Lung (tissue), 16 donors: Measurements from ENCODE around the gene TM2D1. TPM values are rescaled to one million over a fixed set of nuclear protein-coding genes. Genes with fewer than 3 reads are reported as not detected.

ENCODE experiments used
- ATAC-seq: fragments of 200-7000 bp; cut with Tn5 transposase; one replicate; pipeline ENCODE4 v1.9.1; 2020; ENCODE audit warnings: moderate number of reproducible peaks; ENCODE audit not compliant: insufficient read depth, low FRiP score
- DNase-seq, 3 donors: peaks; one replicate each; pipeline ENCODE4 v3.0.0-alpha.2; 2013 to 2017
- H3K27ac ChIP-seq, 2 donors: one replicate each; pipeline ENCODE4 v1.5.1; 2013; ENCODE audit warnings: mild to moderate bottlenecking in 2 of 2, moderate library complexity in 2 of 2, control low read depth in 1 of 2, inconsistent platforms in 1 of 2, low read depth in 1 of 2, low read length in 1 of 2
- H3K27me3 ChIP-seq, 3 donors: one replicate each; pipeline ENCODE4 v1.5.1; 2013; ENCODE audit warnings: low read length in 2 of 3; ENCODE audit not compliant: control insufficient read depth in 3 of 3, insufficient read depth in 3 of 3
- H3K36me3 ChIP-seq, 4 donors: one replicate each; pipeline ENCODE4 v1.5.1; 2013; ENCODE audit warnings: low read length in 4 of 4, mild to moderate bottlenecking in 1 of 4, moderate library complexity in 1 of 4; ENCODE audit not compliant: control insufficient read depth in 4 of 4, insufficient read depth in 4 of 4
- H3K4me1 ChIP-seq, 5 donors: one replicate each; pipeline ENCODE4 v1.5.1; 2013; ENCODE audit warnings: low read length in 5 of 5, mild to moderate bottlenecking in 2 of 5, moderate library complexity in 1 of 5; ENCODE audit not compliant: control insufficient read depth in 5 of 5, insufficient read depth in 5 of 5
- H3K4me3 ChIP-seq: one replicate; pipeline ENCODE4 v1.5.1; 2013; ENCODE audit warnings: mild to moderate bottlenecking, control low read depth, moderate library complexity
- H3K9ac ChIP-seq, 2 donors: one replicate each; pipeline ENCODE4 v1.5.1; 2013; ENCODE audit warnings: low read length in 2 of 2, control low read depth in 1 of 2; ENCODE audit not compliant: insufficient read depth in 1 of 2
- H3K9me3 ChIP-seq, 4 donors: one replicate each; pipeline ENCODE4 v1.5.1; 2013; ENCODE audit warnings: low read length in 3 of 4, mild to moderate bottlenecking in 1 of 4, moderate library complexity in 1 of 4; ENCODE audit not compliant: control insufficient read depth in 4 of 4, insufficient read depth in 3 of 4
- CTCF ChIP-seq: IDR thresholded peaks from 2 replicates; pipeline ENCODE4 v1.5.1; 2012; ENCODE audit warnings: mild to moderate bottlenecking; ENCODE audit errors: control extremely low read depth, extremely low read depth
- WGBS, 2 donors: extraction: QIAGEN DNeasy Blood & Tissue Kit; methylation state at CpG; one replicate each; pipeline ENCODE4 v1.1.7; 2013; 5-methylcytosine and 5-hydroxymethylcytosine counted together
- long read RNA-seq, 5 donors: transcript quantifications; one replicate each; lab custom pipeline, GENCODE V29; 2026
- polyA plus RNA-seq, 2 donors: library from polyadenylated mRNA; stranded (reverse); fragments of 200-250 nt; gene quantifications; one replicate each; pipeline ENCODE4 v1.2.1, GENCODE V29; 2013
- total RNA-seq, 2 donors: library from RNA; depleted of rRNA in 1 of 2; stranded (reverse); fragments of >200 nt in 1 of 2; gene quantifications; one replicate each; pipeline ENCODE4 v1.2.1, GENCODE V29; 2014 to 2021
- donor health status: control.
- donor health status: control.
- donor health status: Bipolar disorder and iron deficiency.
- donor health status: healthy.
- donor health status: DM: yes; HTN: yes; CAD: no.

TM2D1 gene
- total RNA-seq (10 to 100 TPM; 32.6 to 94.3 TPM), polyA plus RNA-seq (10 to 100 TPM; 15.8 to 34.7 TPM)
- long read RNA-seq, donor 1, transcript TM2D1-212 (7 exons, 969 nt), result major isoform, 10 of 20 reads
- long read RNA-seq, donor 1, partial matches to known transcripts, result 8 of 20 reads
- long read RNA-seq, donor 1, other reads (novel, unspliced or antisense), result 0 of 20 reads
- long read RNA-seq, donor 2, partial matches to known transcripts, result 0 of 4 reads
- long read RNA-seq, donor 2, other reads (novel, unspliced or antisense), result 0 of 4 reads
- long read RNA-seq, donor 3, transcript TM2D1-212 (7 exons, 969 nt), result major isoform, 5 of 6 reads
- long read RNA-seq, donor 3, partial matches to known transcripts, result 0 of 6 reads
- long read RNA-seq, donor 3, other reads (novel, unspliced or antisense), result 0 of 6 reads
- long read RNA-seq, donor 4, partial matches to known transcripts, result 0 of 3 reads
- long read RNA-seq, donor 4, other reads (novel, unspliced or antisense), result 0 of 3 reads
- long read RNA-seq, donor 5, transcript TM2D1-212 (7 exons, 969 nt), result major isoform, 14 of 25 reads
- long read RNA-seq, donor 5, partial matches to known transcripts, result 0 of 25 reads
- long read RNA-seq, donor 5, other reads (novel, unspliced or antisense), result 8 of 25 reads

DNA sequence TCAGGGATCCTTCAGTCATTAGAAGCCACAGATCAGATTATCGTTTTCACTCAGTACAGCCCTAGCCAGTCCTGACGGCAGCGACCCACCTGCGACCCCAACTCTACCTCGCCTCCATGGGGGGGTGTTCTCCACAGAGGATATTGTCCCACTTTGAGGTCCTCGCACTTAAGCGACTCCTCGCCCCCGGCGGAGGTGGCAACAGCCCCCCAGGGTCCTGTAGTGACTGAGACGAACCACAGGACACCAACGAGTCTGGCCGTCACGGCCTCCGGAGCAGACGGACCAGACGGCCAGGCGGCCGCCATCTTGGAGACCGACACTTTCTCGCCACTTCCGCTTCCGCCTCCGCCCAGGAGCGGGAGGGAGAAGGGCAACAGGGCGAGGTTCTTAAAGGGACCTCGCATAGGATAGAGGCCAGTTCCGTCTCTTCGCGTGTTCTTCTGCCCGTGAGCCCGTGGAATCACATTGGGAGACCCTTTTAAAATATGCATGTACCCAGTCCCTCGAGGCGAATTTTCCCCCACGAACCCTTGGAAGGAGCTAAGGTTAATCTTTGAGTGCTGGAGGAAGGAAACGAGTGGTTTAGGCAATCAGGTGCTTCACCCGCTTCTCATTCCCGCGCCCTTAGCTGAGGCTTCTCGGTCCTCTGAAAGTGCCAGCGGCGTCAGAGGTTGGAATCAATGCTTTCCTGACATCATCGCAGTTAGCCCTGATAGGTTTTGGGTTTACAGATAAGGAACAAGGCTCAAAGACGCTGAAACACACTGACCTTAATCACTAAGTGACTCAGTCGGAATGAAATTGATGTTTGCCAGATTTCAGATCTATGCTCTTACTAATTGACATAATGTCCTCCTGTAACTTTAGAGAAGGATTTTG lies at the start of gene TM2D1:
Gene TM2D1, minus strand, starts transcription at position 329 of the 882 bp plus-strand sequence. Its CDS starts 21 bp downstream, at position 308.
- DNase-seq, result peak; percentile 92 to 95 (median 93)
- Histone ChIP-seq H3K4me1 (peaks cover 3 to 11% (median 6%) of the 10 kb centered on the region in 5 donors), H3K36me3 (peaks cover 0 to 4% (median 1%) of the 10 kb centered on the region in 4 donors), H3K27me3 (no peaks in the 10 kb centered on the region), H3K4me3 (peak within 1 kb of the TSS; percentile 93), H3K27ac (peak within 1 kb of the TSS; percentile 96 to 98), H3K9ac (peak within 1 kb of the TSS; percentile 95 to 98), H3K9me3 (peaks cover 0 to 2% (median 0%) of the 10 kb centered on the region in 4 donors)
- no peak for TF ChIP-seq CTCF
- peak; percentile 98 for ATAC-seq
- 0% methylated on average over 45 of the region's 45 CpGs for WGBS, 2 donors

GRCh38 chr1:61770131-61770530 lies 45.2 kb upstream of the TM2D1 start:
- Histone ChIP-seq H3K36me3 (peaks cover 0 to 2% (median 0%) of the 10 kb centered on the region in 4 donors), H3K9me3 (no peaks in the 10 kb centered on the region), H3K27me3 (no peaks in the 10 kb centered on the region), H3K4me1 (no peaks in the 10 kb centered on the region), H3K27ac (no peak overlapping the region), H3K9ac (no peak overlapping the region), H3K4me3 (no peak overlapping the region)
- ATAC-seq (no peak), DNase-seq (no peak)
- no peak for TF ChIP-seq CTCF
- 92 to 97% methylated on average over 1 of the region's 1 CpG for WGBS, 2 donors

- Histone ChIP-seq H3K27ac (no peak overlapping the region), H3K4me1 (peaks cover 0 to 3% (median 0%) of the 10 kb centered on the region in 5 donors), H3K9me3 (no peaks in the 10 kb centered on the region), H3K36me3 (peaks cover 0 to 1% (median 0%) of the 10 kb centered on the region in 4 donors), H3K4me3 (no peak overlapping the region), H3K9ac (no peak overlapping the region), H3K27me3 (no peaks in the 10 kb centered on the region)
- no peak for TF ChIP-seq CTCF
- 79 to 90% methylated on average over 2 of the region's 2 CpGs for WGBS, 2 donors
- ATAC-seq (no peak), DNase-seq (no peak)
Observed at GRCh38 chr1:61757950-61758349, 33.0 kb upstream of the TM2D1 start.
